ENCODE measurements around the gene EFHC1.

Gene EFHC1

DNA sequence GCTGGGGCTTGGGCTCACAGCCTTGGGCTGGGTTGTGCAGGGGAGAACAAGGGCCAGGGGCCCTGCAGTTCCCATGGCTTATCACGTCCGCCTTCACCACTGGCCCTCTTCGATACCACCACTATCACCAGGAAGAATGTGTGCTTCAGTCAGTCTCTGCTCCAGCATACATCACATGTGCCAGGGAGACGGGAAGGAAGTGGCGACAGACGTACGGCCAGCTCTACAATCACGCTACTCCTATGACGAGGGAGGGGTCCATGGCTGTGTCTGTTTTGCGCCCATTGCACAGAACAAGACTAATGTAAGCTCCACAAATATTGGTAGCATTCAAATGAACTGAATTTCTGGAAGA is 84.6 kb downstream of the EFHC1 start:
- FAIRE-seq: no peak

DNA sequence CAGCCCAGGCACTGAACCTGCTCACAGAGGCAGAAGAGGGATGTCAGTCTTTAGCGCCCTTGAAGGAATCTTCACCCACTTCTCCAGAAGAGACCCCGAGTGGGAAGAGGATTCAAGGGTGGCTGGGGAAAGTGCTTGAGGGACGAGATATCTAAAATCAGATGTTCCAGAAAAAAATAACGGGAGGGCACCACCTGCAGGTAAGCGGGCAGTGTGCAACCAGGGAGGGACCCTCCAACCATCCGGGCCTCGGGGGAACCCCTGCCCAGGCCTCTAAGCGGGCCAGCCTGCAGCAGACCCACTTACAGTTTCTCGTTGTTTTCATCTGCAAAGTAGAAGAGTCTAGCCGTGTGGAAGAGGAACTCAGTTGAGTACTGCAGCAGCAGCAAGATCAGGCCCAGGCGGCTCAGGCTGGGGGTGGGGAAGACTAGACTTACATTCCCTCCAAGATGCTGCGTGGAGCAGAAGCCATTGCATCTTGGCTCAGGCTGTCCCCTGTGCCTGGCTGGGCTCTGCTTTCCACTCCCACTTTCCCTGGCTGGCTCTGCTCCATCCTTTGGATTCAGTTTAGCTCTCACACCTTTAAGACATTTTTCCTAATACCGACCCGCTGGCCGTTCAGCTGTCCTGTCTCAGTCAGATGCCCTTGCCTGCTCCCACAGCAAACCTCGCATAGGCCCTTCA is 85.7 kb downstream of the EFHC1 start:
- FAIRE-seq: no peak

DNA sequence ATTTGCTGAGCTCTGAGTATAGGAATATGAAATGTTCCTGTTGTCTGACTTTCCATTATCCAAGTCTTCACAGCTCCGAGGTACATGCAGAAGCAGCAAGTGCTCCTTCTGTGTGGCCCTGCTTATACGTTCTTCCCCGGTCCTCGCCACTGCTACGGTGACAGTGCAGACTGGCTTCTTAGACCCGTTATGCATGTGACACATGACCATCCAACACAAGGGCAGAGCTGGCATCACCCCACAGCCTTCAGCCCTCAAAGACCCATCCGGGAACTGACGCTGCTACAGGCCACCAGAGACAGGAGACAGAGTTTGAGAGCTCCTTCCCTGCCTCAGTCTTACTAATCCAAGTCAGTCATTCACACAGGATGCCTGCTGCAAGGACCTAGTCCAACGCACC is 86.3 kb downstream of the EFHC1 start:
- FAIRE-seq: no peak

DNA sequence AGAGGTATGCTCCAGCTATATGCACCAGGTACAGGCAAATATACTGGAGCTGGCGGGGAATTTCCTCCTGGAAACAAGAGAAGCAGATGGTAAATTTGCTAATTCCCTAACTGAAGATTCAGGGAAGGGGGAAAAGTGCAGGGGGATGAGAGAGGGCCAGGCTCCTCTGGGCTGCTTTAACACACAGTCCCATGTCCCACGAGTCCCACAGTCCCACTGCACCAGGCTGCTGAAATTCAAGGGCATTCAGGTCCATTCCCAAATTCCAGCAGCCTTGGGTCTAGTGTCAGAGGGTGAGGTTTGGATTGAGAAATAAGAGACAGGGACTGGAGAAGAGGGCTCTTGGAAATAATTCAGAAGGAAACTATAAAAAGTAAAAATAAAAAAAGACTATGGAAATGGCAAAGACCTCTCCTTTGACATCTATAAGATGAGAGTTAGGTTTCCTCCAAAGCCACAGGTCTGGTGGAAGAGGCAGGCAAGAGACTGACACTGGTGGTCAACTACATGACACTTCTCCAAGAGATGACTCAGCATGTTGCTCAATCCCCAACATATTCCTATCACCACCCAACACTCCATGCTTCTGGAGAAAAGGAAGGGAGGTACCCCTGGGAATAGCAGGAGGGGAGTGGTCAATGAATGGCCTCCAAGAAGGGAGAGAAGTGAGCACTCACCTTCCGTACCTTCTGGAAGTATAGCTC is 87.6 kb downstream of the EFHC1 start:
- FAIRE-seq: no peak

DNA sequence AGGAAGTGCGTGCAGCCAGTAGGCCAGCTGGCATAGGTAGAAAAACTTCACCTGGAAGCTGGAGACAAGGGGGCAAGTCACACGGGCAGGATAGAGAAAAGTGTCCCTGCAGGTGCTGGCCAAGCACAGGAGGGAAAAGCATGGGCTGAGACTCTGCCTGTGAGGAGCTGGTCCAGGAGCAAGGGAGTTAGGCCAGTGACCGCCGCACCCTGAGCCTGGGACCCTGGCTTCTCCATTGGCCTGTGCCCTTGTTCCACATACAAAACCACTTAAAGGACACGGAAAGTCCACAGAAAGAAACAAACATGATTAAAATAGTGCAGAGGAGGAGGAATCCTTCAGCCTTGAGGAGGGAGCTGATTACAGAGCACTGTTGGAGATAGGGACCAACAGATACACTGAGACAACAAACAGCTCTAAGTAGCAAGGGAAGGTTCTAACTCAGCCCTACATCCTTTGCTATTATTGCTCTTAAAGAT is 88.2 kb downstream of the EFHC1 start:
- FAIRE-seq: no peak

DNA sequence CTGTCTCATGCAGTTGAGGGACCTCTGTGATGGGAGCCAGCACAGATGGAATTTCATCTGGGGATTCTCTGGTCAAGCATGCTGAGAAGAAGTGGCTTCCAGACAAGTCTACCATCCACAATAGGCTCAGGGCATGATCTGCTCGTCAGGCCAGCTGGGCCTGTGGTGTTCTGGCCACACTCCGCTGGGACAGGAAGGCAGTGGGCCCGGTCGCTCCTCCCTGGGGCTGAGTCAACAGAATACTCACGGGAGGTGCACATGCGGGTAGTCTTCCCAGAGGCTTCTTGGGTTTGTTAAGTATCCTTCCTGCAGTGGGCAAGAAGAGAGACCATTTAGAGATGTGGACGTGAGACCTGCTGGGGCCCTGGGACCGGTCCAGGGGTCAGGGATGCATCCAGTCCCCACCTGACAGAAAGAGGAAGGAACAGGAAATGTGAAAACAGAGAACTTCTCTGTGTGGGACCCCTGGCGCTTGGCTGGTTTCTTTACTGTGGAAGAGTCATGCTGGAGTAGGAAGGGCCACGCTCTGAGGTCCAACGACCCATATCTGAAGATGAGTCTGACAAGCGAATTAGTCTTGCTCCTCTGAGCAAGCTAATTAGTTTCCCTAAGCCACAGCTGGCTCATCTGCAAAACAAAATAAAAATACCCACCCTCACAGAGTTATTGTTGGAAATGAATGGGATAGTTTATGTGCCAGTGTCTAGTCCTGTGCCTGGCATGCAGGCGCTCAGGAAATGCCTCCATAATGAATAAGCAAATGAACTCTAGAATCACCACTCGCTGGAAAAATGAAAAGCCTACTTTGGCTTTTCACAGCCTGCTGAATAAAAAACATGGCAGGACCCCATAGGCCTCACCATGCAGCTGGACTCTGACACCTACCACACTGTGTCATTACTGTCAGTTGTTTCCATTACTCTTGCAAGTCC is 89.4 kb downstream of the EFHC1 start:
- no peak for FAIRE-seq

DNA sequence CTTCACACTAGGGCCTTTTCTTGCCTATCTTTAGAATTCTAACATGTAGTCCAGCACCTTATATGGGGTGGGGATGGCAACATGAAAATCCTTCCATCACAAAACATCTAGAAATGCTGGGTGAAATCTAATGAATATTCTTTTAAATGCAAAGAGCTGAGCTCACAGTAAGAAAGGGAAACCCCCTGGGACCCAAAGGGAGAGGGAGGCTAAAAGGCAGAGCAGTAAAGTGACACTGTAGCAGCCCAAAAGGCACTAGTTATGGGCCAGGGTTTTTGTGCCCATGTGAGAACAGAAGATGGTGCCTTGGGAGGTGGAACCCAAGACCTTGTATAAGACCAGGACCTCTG is 90.0 kb downstream of the EFHC1 start:
- no peak for FAIRE-seq

DNA sequence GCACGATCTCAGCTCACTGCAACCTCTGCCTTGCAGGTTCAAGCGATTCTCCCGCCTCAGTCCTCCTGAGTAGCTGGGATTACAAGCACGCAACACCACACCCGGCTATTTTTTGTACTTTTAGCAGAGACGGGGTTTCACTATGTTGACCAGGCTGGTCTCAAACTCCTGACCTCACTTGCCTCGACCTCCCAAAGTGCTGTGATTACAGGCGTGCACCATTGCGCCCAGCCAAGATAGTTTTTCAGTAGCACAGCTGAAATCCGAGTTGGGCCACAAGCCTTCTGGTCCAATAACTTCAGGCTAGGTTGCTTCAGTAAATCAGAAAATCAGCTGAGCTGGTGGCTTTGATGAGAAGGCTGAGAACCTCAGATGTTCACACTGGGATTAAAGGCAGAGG is 91.0 kb downstream of the EFHC1 start:
- no peak for FAIRE-seq

DNA sequence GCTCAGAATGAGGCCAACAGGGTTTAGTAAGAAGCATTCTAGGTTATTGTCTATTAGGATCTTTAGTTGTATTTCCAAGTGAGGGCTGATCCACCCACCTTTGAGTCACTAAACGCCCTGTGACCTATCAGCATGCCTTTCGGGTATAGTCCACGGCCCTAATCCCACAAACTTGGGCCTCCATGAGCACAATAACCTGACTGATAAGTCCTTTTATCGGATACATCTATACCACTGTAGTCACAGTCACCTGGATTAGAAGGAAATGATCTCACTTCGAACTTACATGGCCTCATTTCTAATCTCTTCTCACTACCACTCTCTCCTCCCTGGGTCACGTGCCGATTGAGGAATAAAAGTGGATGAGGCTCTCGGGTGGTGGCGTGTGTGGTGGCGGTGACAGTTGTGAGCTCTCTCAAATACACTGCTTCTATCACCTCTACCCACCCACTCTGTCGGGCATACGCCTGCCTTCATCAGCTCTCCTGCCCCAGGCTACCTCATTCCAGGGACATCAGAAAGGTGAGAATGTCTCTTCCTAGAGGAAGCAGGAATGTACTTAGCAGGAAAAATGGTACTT is 91.5 kb downstream of the EFHC1 start:
- FAIRE-seq: no peak

DNA sequence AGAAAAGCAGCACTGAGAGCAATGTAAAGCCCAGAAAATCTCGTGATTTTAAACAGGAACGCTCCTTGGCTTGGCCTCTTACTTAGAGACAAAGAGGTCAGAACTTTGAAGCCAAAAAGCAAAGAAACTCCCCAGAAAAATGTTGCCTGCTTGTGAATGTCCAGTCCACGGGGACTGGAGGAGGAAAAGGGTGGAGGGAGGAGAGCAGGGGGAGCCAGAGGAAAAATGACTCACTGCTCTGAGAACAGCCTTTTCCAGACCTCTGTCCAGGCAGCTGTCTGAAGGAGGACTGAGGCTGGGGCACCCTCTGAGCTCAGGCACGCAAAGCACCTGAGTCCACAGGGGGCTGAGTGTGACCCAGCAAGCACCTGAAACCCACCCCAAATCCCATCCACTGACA is 92.1 kb downstream of the EFHC1 start:
- no peak for FAIRE-seq

DNA sequence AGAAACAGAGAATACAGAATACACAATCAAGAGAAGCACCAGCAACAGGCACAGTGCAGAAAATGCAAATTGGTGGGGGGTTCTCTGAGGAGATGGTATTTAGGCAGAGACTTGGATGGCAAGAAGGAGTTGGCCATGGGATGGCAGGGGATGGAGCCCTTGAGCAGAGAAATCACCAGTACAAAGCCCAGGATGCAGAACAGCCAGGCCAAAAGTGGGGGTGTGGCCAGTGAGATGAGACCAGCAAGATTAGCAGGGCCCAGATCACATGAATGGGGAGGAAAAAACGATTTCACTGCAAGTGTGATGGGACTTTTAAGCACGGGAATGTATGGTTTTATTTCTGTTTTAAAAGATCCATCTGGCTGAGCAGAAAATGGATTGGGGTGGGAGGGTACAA is 93.3 kb downstream of the EFHC1 start:
- no peak for FAIRE-seq

DNA sequence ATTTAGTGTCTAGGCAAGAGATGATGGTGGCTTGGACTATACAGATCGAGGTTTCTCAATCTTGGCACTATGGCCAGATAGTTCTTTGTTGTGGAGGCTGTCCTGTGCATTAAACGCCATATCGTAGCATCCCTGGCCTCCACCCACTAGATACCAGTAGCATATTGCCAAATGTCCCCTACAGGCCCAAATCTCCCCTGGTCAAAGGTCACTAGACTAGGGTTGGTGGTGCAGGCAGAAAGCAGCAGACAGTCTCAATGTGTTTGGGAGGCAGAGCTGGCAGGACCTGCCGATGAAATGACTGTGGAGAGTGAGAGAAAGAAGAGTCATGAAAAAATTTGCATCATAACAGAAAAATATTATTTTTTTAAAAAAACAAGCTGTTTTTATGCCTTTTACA is 93.8 kb downstream of the EFHC1 start:
- FAIRE-seq: no peak

DNA sequence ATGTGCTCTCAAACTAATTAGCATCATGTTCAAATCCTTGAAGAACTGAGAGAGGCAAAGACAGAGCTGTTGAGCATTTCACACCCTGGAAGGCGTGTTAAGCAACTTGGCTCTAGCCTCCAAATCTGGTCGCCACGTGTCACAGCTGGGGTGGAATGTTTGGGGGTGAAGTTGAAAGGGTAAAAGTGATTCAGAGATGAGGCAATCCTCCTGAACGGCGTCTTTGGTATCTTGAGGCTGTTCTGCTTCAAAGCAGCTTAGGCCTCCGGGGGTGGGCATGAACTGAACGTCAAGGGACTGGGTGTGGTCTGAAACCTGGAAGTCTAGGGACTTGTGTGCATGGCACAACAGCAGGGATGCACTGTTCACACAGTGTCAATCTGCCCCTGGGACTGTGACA is 94.4 kb downstream of the EFHC1 start:
- FAIRE-seq: no peak

DNA sequence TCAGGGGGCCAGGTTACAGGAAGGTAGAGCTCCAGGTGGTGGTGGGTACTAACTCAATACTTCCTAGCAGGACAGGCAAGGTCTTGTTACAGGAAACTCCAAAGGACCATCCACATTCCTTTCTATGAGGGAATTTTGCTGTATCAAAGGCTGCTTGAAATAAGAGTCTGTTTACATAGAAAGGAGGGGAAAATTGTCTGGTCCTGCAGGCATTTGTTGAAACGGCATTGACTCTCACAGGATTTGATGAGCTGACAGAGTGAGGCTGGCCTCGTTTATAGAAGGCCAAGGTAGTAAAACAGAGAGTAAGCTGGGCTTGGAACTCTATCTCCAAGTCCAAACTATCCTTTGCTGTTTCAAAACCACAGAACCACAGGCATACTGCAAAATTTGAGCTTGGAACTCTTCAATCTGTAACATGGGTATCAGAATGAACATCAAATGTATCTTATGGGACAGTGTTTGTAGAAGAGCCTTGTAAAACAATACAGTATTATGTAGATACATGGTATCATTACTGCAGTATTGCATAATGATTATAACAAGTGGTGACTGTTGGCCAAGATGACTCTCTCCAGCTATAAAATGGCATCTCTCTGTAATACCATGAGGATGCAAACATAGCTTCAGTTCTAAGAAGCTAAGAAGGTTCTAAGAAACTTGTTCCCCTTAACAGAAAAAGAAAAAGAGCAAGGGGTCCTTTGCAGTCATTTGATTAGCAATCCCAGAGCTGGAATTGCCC is 95.2 kb downstream of the EFHC1 start:
- FAIRE-seq: no peak

DNA sequence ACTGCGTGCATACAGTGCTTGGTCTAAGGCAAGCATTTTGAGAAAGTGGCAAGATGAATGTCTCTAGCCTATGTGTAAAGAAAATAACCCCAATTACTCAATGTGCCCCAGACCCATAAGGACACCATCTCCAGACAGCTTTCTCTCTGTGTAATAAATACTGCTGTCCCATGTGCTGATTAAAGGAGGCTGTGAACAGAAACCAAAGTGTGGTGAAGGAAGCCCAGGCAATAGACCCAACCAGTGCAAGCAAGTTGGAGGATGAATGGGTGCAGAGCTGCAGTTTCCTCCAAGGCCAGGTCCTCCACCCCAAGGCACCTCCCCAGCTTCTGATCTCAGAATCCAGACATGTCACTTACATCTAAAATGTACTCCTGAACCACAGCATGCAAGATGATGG is 96.1 kb downstream of the EFHC1 start:
- no peak for FAIRE-seq

DNA sequence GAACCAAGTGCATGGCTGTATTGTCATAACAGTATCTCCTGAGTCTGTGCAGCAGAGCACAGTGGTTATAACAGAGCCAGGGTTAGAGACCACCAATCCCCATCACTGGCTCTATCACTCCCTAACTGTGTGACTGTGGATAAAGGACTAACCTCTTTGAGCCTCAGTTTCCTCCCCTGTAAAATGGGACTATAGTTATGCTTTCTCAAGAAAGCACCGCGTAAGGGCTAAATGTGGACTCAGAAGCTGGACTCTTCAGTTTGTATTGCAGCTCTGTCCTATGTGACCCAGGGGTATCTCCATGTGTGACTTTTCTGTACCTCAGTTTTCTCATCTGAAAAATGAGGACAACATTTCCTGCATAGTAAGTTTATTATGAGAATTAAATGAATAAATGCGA is 96.8 kb downstream of the EFHC1 start:
- FAIRE-seq: no peak

DNA sequence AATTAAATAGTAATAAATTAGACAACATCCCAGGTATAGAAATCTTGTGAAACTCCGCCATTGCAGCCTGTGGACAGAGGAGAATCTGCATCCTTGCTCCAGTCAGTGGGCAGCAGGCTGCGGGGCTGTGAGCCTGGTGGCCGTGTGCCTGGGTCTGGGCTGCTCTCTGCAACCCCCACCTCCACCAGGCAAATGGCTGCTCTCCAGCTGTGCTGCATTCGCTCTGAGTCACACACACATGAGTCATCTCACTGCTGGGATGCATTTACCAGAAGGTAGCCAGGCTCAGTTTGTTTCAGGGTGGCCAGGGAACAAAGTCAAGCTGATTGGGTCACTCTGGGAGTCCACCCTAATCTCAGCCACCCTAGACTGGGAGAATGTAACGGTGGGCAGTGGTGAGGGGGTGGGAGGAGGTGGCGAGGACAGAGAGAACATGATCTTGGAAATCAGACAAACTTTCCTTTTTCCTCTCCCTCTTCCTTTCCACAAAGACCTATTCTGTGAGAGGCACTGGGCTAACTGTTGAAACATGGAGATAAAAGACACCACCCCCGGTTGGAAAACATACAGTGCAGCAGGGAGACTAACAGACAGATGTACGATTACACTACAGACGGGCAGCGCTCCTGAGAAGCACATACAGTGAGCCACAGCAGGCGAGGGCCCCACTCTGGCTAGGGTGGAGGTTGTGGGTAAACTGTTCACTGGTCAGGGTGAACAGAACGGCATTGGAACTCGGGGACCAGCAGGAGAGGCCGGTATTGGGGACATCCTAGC is 97.5 kb downstream of the EFHC1 start:
- FAIRE-seq: no peak

DNA sequence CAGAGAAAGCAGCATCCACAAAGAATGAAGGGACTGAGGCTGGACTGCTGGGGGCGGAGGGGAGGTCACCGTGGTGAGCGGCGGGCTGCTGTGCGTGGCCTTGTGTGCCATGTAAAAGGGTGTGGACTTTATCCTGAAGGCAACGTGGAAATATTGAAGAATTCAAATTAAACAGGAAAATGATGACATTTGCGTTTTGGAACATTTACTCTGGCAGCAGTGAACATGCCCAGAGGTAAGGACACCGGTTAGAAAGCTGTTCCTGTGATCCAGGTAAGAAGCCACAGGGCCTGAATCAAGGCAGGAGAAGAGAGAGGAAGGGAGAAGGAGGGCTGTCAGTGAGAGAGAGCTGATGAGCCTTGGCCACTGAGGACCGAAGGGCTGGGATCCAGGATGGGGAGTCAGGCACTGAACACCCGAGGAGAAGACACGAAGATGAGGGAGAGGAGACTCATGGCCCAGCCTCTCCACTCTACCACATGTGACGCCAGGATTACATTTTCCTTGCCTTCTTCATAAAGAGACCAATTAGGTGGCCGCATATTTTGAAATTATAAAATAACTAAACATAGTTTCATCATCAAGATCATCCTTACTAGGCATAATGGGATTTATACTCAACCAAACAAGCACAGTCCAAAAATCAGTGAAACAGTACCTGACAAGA is 98.3 kb downstream of the EFHC1 start:
- FAIRE-seq: no peak

DNA sequence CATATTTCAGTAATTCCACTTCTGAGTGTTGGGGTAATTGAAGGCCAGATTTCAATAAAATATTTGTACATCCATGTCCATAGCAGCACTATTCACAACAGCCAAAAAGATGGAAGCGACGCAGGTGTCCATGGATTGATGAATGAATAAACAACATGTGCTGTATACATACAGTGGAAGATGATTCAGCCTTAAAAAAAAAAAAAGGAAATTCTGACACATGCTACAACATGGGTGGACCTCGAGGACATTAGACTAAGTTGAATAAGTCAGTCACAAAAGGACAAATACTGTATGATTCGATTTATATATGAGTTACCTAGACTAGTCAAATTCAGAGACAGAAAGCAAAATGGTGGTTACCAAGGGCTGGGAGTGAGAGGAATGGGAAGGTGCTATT is 99.5 kb downstream of the EFHC1 start:
- no peak for FAIRE-seq

DNA sequence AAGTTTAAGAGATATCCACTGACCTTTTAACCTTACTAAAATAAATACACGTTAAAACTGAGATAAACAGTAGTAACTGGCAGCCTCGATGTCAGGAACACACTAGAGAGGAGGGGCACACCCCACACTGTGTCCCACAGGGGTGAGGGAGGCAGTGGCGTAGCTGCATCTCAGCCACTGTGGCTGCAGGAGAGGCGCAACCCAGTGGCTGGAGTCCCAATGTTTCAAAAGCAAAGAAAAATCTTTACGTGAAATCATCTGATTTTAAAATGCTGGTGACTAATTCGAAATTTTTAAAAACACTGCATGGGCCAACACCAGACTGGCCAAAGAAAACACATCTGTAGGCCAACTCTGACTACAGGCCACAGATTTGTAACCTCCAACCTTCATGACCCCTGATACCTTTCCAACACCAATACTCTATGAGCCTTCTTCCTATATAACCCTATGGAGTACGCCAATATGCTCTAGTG is 102.0 kb downstream of the EFHC1 start:
- no peak for FAIRE-seq

DNA sequence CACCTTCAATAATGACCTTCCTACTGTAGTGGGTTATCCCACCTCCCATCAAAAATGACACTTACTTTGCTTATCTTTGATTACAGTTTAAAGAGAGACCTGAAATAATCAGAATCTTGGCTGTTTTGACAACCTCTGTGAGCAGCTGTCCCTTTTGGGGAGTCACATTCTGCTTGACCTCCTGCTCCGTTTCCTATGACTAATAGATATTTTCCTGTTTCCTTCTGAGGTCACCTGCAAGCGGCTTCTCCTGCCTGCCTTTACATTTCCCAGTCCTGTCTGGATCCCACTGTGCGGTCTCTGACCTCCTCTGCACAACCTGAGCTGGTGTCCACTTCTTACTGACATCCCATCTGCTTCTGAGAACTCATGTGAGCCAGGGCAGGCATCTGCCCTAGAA is 102.5 kb downstream of the EFHC1 start:
- no peak for FAIRE-seq
